Tibial artery (tissue), 4 donors: Measurements from ENCODE around the gene ST8SIA4.

ENCODE experiments used
- DNase-seq, 2 donors: peaks; one replicate each; pipeline ENCODE4 v3.0.0-alpha.2; 2019
- H3K27ac ChIP-seq, 2 donors: fragments of 200-600 bp; sonication (generic) in 1 of 2; 1 replicate in 1 of 2; 2 replicates in 1 of 2; pipeline ENCODE4 v1.5.1; 2018 to 2019; ENCODE audit warnings: mild to moderate bottlenecking in 1 of 2
- H3K27me3 ChIP-seq, 2 donors: fragments of 200-600 bp; sonication (generic) in 1 of 2; one replicate each; pipeline versions ENCODE4 v1.5.1 to v1.6.0; 2016 to 2019
- H3K36me3 ChIP-seq, 3 donors: fragments of 200-600 bp; sonication (generic) in 2 of 3; one replicate each; pipeline ENCODE4 v1.5.1; 2016 to 2019; ENCODE audit warnings: mild to moderate bottlenecking in 2 of 3
- H3K4me1 ChIP-seq, 4 donors: fragments of 200-600 bp; sonication (generic) in 2 of 4; 1 replicate in 3 of 4; 2 replicates in 1 of 4; pipeline ENCODE4 v1.5.1; 2016 to 2019
- H3K4me3 ChIP-seq, 2 donors: fragments of 200-600 bp; sonication (generic) in 1 of 2; 1 replicate in 1 of 2; 2 replicates in 1 of 2; pipeline ENCODE4 v1.5.1; 2018 to 2019; ENCODE audit warnings: mild to moderate bottlenecking in 2 of 2
- H3K9me3 ChIP-seq, 3 donors: fragments of 200-600 bp; sonication (generic) in 1 of 3; one replicate each; pipeline ENCODE4 v1.5.1; 2016 to 2019
- CTCF ChIP-seq, 2 experiments: fragments of 200-600 bp in 1 of 2; fragments of 450-650 bp in 1 of 2; IDR thresholded peaks; one replicate each; pipeline ENCODE4 v1.5.1; 2017 to 2019; ENCODE audit warnings: antibody characterized with exemption in 2 of 2, mild to moderate bottlenecking in 1 of 2, moderate library complexity in 1 of 2
- intact Hi-C: fragments of 100-400 bp; cut with DNase I; formaldehyde crosslinking; loops from one replicate; pipeline ENCODE4 v1.15.0; 2023; ENCODE audit warnings: low total_unique reads

The ST8SIA4 gene

GRCh38 chr5:100889165-100889743 is 13.8 kb downstream of the ST8SIA4 start:
- no peak overlapping the region for H3K4me3 ChIP-seq
- H3K27me3 ChIP-seq = no peaks in the 10 kb centered on the region
- no peaks in the 10 kb centered on the region for H3K9me3 ChIP-seq
- H3K4me1 ChIP-seq = no peaks in the 10 kb centered on the region
- TF ChIP-seq CTCF (IDR thresholded peaks at IDR 0.05) = no peak
- intact Hi-C loops = no loop called here
- no peak for DNase-seq
- no peak overlapping the region for H3K27ac ChIP-seq
- H3K36me3 ChIP-seq = no peaks in the 10 kb centered on the region

DNA sequence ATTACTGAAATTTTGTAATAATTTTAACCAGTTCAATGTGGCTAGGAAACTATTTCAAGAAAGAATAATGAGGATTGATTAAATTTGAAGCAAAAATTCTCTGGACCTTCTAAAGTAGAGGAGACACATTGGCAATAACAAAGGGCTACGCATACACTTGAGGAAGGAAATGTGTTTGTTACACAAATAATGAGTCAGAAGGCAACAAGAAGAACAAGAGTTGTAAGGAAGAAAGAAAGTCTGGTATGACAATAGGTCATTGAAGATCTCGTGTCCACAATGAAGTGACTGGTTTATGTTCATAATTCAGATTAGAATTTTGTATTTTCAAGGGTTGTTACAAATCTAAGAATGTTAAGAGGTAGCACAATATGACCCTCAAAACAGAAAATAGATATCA is 25.8 kb downstream of the ST8SIA4 start:
- no peaks in the 10 kb centered on the region for H3K27me3 ChIP-seq
- intact Hi-C loops = no loop called here
- H3K27ac ChIP-seq = no peak overlapping the region
- no peak for TF ChIP-seq CTCF (IDR thresholded peaks at IDR 0.05)
- DNase-seq = no peak
- H3K4me1 ChIP-seq = no peaks in the 10 kb centered on the region
- no peak overlapping the region for H3K4me3 ChIP-seq
- no peaks in the 10 kb centered on the region for H3K9me3 ChIP-seq
- H3K36me3 ChIP-seq = no peaks in the 10 kb centered on the region

- no peak for DNase-seq
- Histone ChIP-seq H3K36me3 (no peaks in the 10 kb centered on the region), H3K4me3 (no peak overlapping the region), H3K9me3 (no peaks in the 10 kb centered on the region), H3K27me3 (no peaks in the 10 kb centered on the region), H3K27ac (no peak overlapping the region), H3K4me1 (no peaks in the 10 kb centered on the region)
- no peak for TF ChIP-seq CTCF (IDR thresholded peaks at IDR 0.05)
- intact Hi-C loops = no loop called here
Observed at GRCh38 chr5:100872408-100873190, 30.5 kb downstream of the ST8SIA4 start.

DNA sequence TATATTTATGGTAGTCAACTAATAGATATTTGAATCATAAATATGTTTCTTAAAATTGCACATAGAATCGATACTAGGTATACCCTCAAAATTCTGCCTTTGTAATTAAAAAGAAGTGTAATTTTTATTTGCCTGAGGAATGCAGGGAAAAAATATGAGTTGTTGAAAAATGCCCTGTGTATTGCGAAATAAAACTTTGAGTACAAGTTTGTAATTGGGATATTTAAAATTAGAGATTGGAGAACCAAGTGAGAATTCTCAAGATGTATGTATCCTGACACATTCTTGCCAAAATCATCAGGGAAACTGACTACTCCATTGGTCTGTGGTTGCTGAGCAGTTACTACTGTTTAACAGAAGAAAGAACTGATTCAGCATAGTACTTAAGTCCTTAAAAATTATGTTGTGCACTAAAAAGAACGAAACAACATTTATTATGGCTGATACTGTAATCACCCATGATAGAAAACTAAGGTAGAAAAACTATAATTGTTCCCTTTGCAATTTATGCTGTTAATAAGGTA is 36.0 kb downstream of the ST8SIA4 start:
- no peaks in the 10 kb centered on the region for H3K27me3 ChIP-seq
- H3K9me3 ChIP-seq = no peaks in the 10 kb centered on the region
- H3K27ac ChIP-seq = no peak overlapping the region
- TF ChIP-seq CTCF (IDR thresholded peaks at IDR 0.05) = no peak
- H3K4me1 ChIP-seq = no peaks in the 10 kb centered on the region
- H3K4me3 ChIP-seq = no peak overlapping the region
- DNase-seq = no peak
- intact Hi-C loops = no loop called here
- no peaks in the 10 kb centered on the region for H3K36me3 ChIP-seq

DNA sequence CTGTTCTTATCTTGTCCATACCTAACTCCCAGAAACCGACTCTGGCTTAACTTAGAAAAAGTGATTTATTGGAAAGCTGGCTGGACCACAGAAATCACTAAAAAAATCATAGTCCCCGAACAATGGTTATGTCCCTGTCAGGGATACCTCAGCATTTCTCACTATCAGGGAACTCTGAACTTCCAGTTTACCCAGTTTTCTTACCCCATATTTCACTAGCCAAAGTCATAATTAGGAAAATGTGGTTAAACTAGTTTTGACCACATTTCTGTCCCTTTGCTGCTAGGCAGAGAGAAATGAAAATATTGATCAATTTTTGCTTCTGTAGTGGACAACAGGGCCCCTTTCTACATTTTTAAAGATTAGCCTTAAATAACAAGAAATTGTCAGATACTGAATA is 38.2 kb downstream of the ST8SIA4 start:
- TF ChIP-seq CTCF (IDR thresholded peaks at IDR 0.05) = no peak
- no peak overlapping the region for H3K4me3 ChIP-seq
- H3K27me3 ChIP-seq = no peaks in the 10 kb centered on the region
- no peak overlapping the region for H3K27ac ChIP-seq
- no peaks in the 10 kb centered on the region for H3K36me3 ChIP-seq
- no peaks in the 10 kb centered on the region for H3K4me1 ChIP-seq
- intact Hi-C loops = no loop called here
- DNase-seq = no peak
- H3K9me3 ChIP-seq = no peaks in the 10 kb centered on the region
